Measurements from ENCODE around the gene PHYHD1. TPM values are rescaled to one million over a fixed set of nuclear protein-coding genes. Genes with fewer than 3 reads are reported as not detected.

PHYHD1 gene
- total RNA-seq, 2 experiments from 2014 or later = 0.21 to 0.44 TPM

GRCh38 chr9:128891321-128892220 lies 29.2 kb upstream of the PHYHD1 start:
- Mint-ChIP-seq H3K4me1 (peaks cover 52% of the 10 kb centered on the region), H3K36me3 (ENCODE audit: low read depth) (peaks cover 18% of the 10 kb centered on the region), H3K27ac (no peak overlapping the region), H3K9me3 (ENCODE audit: low read depth) (no peaks in the 10 kb centered on the region), H3K4me3 (no peak overlapping the region), H3K27me3 (no peaks in the 10 kb centered on the region)
- CTCF ChIA-PET = no interaction called here
- POLR2A ChIA-PET = interaction anchor here (0.6 kb wide), 1 partner anchor 367 kb away, joined by 8 read pairs; no protein-coding TSS in a partner anchor
- DNase-seq = no peak
- no peak for ATAC-seq
- intact Hi-C loops (cut with DNase I, micrococcal nuclease) = no loop called here

GRCh38 chr9:128892221-128892921 lies 28.4 kb upstream of the PHYHD1 start:
- peak; percentile 68 for ATAC-seq
- H3K4me3 Mint-ChIP-seq = no peak overlapping the region
- ChIA-PET POLR2A (no interaction called here), CTCF (no interaction called here)
- peaks cover 20% of the 10 kb centered on the region for H3K36me3 Mint-ChIP-seq (ENCODE audit: low read depth)
- H3K4me1 Mint-ChIP-seq = peaks cover 54% of the 10 kb centered on the region
- H3K27me3 Mint-ChIP-seq = no peaks in the 10 kb centered on the region
- H3K9me3 Mint-ChIP-seq (ENCODE audit: low read depth) = no peaks in the 10 kb centered on the region
- peak; percentile 23 for DNase-seq
- H3K27ac Mint-ChIP-seq = no peak overlapping the region
- intact Hi-C loops (cut with DNase I, micrococcal nuclease) = no loop called here

GRCh38 chr9:128893354-128893753 lies 27.4 kb upstream of the PHYHD1 start:
- DNase-seq = no peak
- ATAC-seq = no peak
- Mint-ChIP-seq H3K4me3 (no peak overlapping the region), H3K27ac (peak overlapping the region; percentile 1), H3K36me3 (ENCODE audit: low read depth) (peaks cover 20% of the 10 kb centered on the region), H3K9me3 (ENCODE audit: low read depth) (no peaks in the 10 kb centered on the region), H3K27me3 (no peaks in the 10 kb centered on the region), H3K4me1 (peaks cover 56% of the 10 kb centered on the region)
- ChIA-PET POLR2A (no interaction called here), CTCF (interaction anchor here (0.5 to 1.4 kb wide), 4 partner anchors 10 to 250 kb away, joined by 3 to 4 read pairs (median 4); no protein-coding TSS in a partner anchor)
- intact Hi-C loops (cut with DNase I, micrococcal nuclease) = no loop called here

- H3K27me3 Mint-ChIP-seq = no peaks in the 10 kb centered on the region
- ATAC-seq = peak; percentile 54
- ChIA-PET POLR2A (interaction anchor here (0.7 kb wide), 1 partner anchor 21 kb away, joined by 5 read pairs; no protein-coding TSS in a partner anchor), CTCF (interaction anchor here (0.6 to 0.7 kb wide), 2 partner anchors 28 to 527 kb away, joined by 3 read pairs; no protein-coding TSS in a partner anchor)
- no peaks in the 10 kb centered on the region for H3K9me3 Mint-ChIP-seq (ENCODE audit: low read depth)
- H3K4me3 Mint-ChIP-seq = no peak overlapping the region
- intact Hi-C loops (cut with DNase I, micrococcal nuclease) = no loop called here
- peak; percentile 27 for DNase-seq
- H3K27ac Mint-ChIP-seq = peak overlapping the region; percentile 29
- H3K36me3 Mint-ChIP-seq (ENCODE audit: low read depth) = peaks cover 17% of the 10 kb centered on the region
- H3K4me1 Mint-ChIP-seq = peaks cover 65% of the 10 kb centered on the region
These were observed 26.0 kb upstream of the PHYHD1 start for GRCh38 chr9:128894764-128895163.

- CTCF ChIA-PET = interaction anchor here (0.7 to 0.9 kb wide), 2 partner anchors 27 to 33 kb away, joined by 3 read pairs; no protein-coding TSS in a partner anchor
- Mint-ChIP-seq H3K27ac (no peak overlapping the region), H3K36me3 (ENCODE audit: low read depth) (peaks cover 17% of the 10 kb centered on the region), H3K9me3 (ENCODE audit: low read depth) (no peaks in the 10 kb centered on the region), H3K4me1 (peaks cover 73% of the 10 kb centered on the region), H3K27me3 (no peaks in the 10 kb centered on the region), H3K4me3 (no peak overlapping the region)
- ATAC-seq (no peak), DNase-seq (no peak)
- POLR2A ChIA-PET = interaction anchor here (0.6 kb wide), 1 partner anchor 8 kb away, joined by 3 read pairs; no protein-coding TSS in a partner anchor
- intact Hi-C loops (cut with DNase I, micrococcal nuclease) = no loop called here
These were observed 25.2 kb upstream of the PHYHD1 start for GRCh38 chr9:128895556-128895955.

- Mint-ChIP-seq H3K4me1 (peaks cover 80% of the 10 kb centered on the region), H3K27me3 (no peaks in the 10 kb centered on the region), H3K27ac (peak overlapping the region; percentile 83), H3K36me3 (ENCODE audit: low read depth) (peaks cover 14% of the 10 kb centered on the region), H3K4me3 (no peak overlapping the region), H3K9me3 (ENCODE audit: low read depth) (no peaks in the 10 kb centered on the region)
- DNase-seq (no peak), ATAC-seq (no peak)
- POLR2A ChIA-PET = no interaction called here
- intact Hi-C loops (cut with DNase I, micrococcal nuclease) = no loop called here
- CTCF ChIA-PET = interaction anchor here (1.1 kb wide), 1 partner anchor 30 kb away, joined by 3 read pairs; no protein-coding TSS in a partner anchor
These were observed 22.4 kb upstream of the PHYHD1 start for GRCh38 chr9:128898382-128898781.

GRCh38 chr9:128898845-128899565 lies 21.8 kb upstream of the PHYHD1 start:
- CTCF ChIA-PET = interaction anchor here (1.1 kb wide), 1 partner anchor 29 kb away, joined by 3 read pairs; no protein-coding TSS in a partner anchor

GRCh38 chr9:128899566-128900322 lies 21.0 kb upstream of the PHYHD1 start:
- peaks cover 82% of the 10 kb centered on the region for H3K4me1 Mint-ChIP-seq
- peak; percentile 50 for DNase-seq
- no peaks in the 10 kb centered on the region for H3K9me3 Mint-ChIP-seq (ENCODE audit: low read depth)
- H3K27ac Mint-ChIP-seq = peak overlapping the region; percentile 98
- ChIA-PET POLR2A (interaction anchor here (0.7 kb wide), 1 partner anchor 9 kb away, joined by 3 read pairs; no protein-coding TSS in a partner anchor), CTCF (interaction anchor here (1.0 to 1.1 kb wide), 3 partner anchors 29 to 232 kb away, joined by 3 to 7 read pairs (median 3); no protein-coding TSS in a partner anchor)
- H3K27me3 Mint-ChIP-seq = no peaks in the 10 kb centered on the region
- intact Hi-C loops (cut with DNase I, micrococcal nuclease) = no loop called here
- peaks cover 12% of the 10 kb centered on the region for H3K36me3 Mint-ChIP-seq (ENCODE audit: low read depth)
- peak; percentile 52 for ATAC-seq
- H3K4me3 Mint-ChIP-seq = peak overlapping the region; percentile 50

More at GRCh38 chr9:128898845-128899565, 21.8 kb upstream of the PHYHD1 start:
- H3K9me3 Mint-ChIP-seq (ENCODE audit: low read depth) = no peaks in the 10 kb centered on the region
- POLR2A ChIA-PET = no interaction called here
- no peak for DNase-seq
- peak overlapping the region; percentile 98 for H3K27ac Mint-ChIP-seq
- intact Hi-C loops (cut with DNase I, micrococcal nuclease) = no loop called here
- peak overlapping the region; percentile 50 for H3K4me3 Mint-ChIP-seq
- ATAC-seq = no peak
- peaks cover 84% of the 10 kb centered on the region for H3K4me1 Mint-ChIP-seq
- H3K27me3 Mint-ChIP-seq = no peaks in the 10 kb centered on the region
- peaks cover 12% of the 10 kb centered on the region for H3K36me3 Mint-ChIP-seq (ENCODE audit: low read depth)

- ATAC-seq = no peak
- H3K27me3 Mint-ChIP-seq = no peaks in the 10 kb centered on the region
- no peak overlapping the region for H3K4me3 Mint-ChIP-seq
- H3K4me1 Mint-ChIP-seq = peaks cover 70% of the 10 kb centered on the region
- intact Hi-C loops (cut with DNase I, micrococcal nuclease) = no loop called here
- no peaks in the 10 kb centered on the region for H3K9me3 Mint-ChIP-seq (ENCODE audit: low read depth)
- CTCF ChIA-PET = interaction anchor here (0.6 to 1.5 kb wide), 2 partner anchors 25 to 149 kb away, joined by 3 to 4 read pairs; no protein-coding TSS in a partner anchor
- peak overlapping the region; percentile 86 for H3K27ac Mint-ChIP-seq
- no peak for DNase-seq
- POLR2A ChIA-PET = interaction anchor here (0.6 kb wide), 2 partner anchors 211 to 322 kb away, joined by 4 to 6 read pairs; no protein-coding TSS in a partner anchor
- peaks cover 9% of the 10 kb centered on the region for H3K36me3 Mint-ChIP-seq (ENCODE audit: low read depth)
These were observed 19.4 kb upstream of the PHYHD1 start for GRCh38 chr9:128901379-128901778.

GRCh38 chr9:128901822-128902221 lies 19.0 kb upstream of the PHYHD1 start:
- peak; percentile 30 for DNase-seq
- intact Hi-C loops (cut with DNase I, micrococcal nuclease) = loop anchor here (1.0 to 2.0 kb wide), 3 partner anchors 19 to 45 kb away; partner anchors contain the start of genes LRRC8A (in 2 of the 2), DOLK (in 1 of the 2) and NUP188 (in 1 of the 2)
- CTCF ChIA-PET = interaction anchor here (1.5 kb wide), 1 partner anchor 24 kb away, joined by 4 read pairs; no protein-coding TSS in a partner anchor
- ATAC-seq = peak; percentile 4
- peaks cover 70% of the 10 kb centered on the region for H3K4me1 Mint-ChIP-seq
- no peaks in the 10 kb centered on the region for H3K27me3 Mint-ChIP-seq
- POLR2A ChIA-PET = interaction anchor here (0.6 kb wide), 2 partner anchors 212 to 323 kb away, joined by 4 to 6 read pairs; no protein-coding TSS in a partner anchor
- peaks cover 8% of the 10 kb centered on the region for H3K36me3 Mint-ChIP-seq (ENCODE audit: low read depth)
- peak overlapping the region; percentile 86 for H3K27ac Mint-ChIP-seq
- H3K4me3 Mint-ChIP-seq = peak overlapping the region; percentile 21
- no peaks in the 10 kb centered on the region for H3K9me3 Mint-ChIP-seq (ENCODE audit: low read depth)
